ENCODE data around the gene NRIP1.

The NRIP1 gene

DNA sequence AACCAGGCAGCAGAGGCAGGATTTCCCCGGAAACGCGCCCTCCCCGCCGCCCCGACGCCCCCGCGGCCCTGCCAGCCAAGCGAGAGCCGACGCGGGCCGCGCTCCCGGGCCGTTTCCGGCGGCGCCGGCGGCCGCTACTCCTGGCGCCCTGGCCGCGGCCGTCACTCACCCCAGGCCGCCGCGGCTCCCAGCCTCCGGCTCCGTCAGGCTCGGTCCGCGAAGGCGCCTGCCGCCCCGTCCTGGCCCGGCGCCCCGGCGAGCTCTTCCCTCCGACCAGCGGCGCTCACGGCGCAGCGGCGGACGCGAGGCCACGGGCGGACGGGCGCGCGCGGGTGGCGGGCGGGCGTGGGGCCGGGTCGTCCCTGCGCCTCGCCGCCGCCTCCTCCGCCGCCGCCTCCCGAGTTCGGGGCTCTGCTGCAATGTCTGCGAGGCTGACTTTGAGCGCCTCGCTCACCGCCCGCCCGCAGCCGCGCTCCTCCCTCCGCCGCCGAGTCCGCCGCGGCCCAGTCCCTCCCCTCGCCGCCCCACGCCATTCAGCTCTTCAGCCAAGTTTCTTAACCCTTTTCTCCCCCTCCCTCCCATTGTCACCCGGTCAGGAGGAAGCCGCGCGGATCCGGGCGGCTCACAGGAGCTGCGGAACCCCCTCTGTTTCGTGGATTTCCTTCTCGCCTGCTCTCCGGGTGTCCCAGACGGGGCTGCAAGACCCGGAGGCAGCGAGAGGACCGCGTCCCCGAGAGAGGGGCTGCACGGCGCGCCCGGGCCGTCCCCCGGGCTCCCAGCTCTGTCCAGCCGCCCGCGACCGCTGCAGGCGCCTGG is at the start of gene NRIP1:
TSS of gene NRIP1 (minus strand) at position 425 of the 816 bp plus-strand sequence. CDS start 96,808 bp downstream, outside the sequence.
- H3K4me1 ChIP-seq (ENCODE audit: control insufficient read depth, low read depth, low read length) = peaks cover 34% of the 10 kb centered on the region
- H3K9me3 ChIP-seq (ENCODE audit: control insufficient read depth, low read depth, low read length) = no peaks in the 10 kb centered on the region
- H3K4me3 ChIP-seq (ENCODE audit: low read length) = peak within 1 kb of the TSS; percentile 89
- peaks cover 35% of the 10 kb centered on the region for H3K27me3 ChIP-seq (ENCODE audit: control insufficient read depth, insufficient read depth, low read length)
- H3K27ac ChIP-seq (ENCODE audit: low read length) = no peak within 1 kb of the TSS
- peak within 1 kb of the TSS; percentile 78 for H3K9ac ChIP-seq (ENCODE audit: low read length)
- H3K36me3 ChIP-seq (ENCODE audit: control insufficient read depth, low read depth, low read length) = no peaks in the 10 kb centered on the region

DNA sequence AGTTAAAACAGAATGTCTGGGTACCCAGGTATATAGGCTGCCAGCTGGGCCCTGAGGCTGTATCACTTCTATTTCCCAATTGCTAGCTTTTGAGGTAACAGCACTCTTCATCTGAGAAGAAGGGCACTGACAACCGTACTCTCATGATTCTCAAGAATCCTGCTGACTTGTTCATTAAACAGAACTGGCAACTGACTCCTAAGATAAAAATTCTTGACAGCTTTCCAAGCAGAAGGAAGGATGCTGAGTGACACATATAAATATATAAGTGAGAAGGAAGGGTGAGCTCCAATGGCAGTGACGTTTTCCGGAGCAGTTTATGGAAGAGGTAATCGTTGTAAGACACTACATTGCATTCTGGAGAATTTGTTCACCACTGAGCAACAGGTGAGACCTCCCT is 48.1 kb upstream of the NRIP1 start:
- H3K9me3 ChIP-seq (ENCODE audit: control insufficient read depth, low read depth, low read length) = no peaks in the 10 kb centered on the region
- no peak overlapping the region for H3K4me3 ChIP-seq (ENCODE audit: low read length)
- H3K36me3 ChIP-seq (ENCODE audit: control insufficient read depth, low read depth, low read length) = no peaks in the 10 kb centered on the region
- no peak overlapping the region for H3K9ac ChIP-seq (ENCODE audit: low read length)
- H3K27ac ChIP-seq (ENCODE audit: low read length) = no peak overlapping the region
- H3K4me1 ChIP-seq (ENCODE audit: control insufficient read depth, low read depth, low read length) = no peaks in the 10 kb centered on the region
- no peaks in the 10 kb centered on the region for H3K27me3 ChIP-seq (ENCODE audit: control insufficient read depth, insufficient read depth, low read length)

DNA sequence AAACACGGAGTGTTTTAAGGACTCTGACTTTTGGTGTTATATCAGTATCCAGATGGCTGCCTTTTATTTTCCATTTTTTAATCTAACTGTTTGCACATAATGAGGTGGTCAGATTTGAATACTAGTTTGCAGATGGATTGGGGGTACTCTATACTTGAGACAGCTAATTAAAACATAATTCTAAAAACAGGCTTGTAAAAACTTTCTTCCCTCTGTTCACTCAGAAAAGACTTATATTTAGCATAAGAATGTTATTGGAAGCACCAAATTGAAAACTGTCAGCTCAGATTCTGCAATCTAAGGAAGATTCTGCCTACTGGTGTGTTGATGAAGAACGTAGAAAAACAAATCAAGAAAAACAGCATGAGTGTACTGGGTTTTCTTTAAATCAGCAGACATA is 44.0 kb upstream of the NRIP1 start:
- no peaks in the 10 kb centered on the region for H3K4me1 ChIP-seq (ENCODE audit: control insufficient read depth, low read depth, low read length)
- no peak overlapping the region for H3K4me3 ChIP-seq (ENCODE audit: low read length)
- H3K27me3 ChIP-seq (ENCODE audit: control insufficient read depth, insufficient read depth, low read length) = no peaks in the 10 kb centered on the region
- no peaks in the 10 kb centered on the region for H3K36me3 ChIP-seq (ENCODE audit: control insufficient read depth, low read depth, low read length)
- H3K27ac ChIP-seq (ENCODE audit: low read length) = no peak overlapping the region
- no peak overlapping the region for H3K9ac ChIP-seq (ENCODE audit: low read length)
- H3K9me3 ChIP-seq (ENCODE audit: control insufficient read depth, low read depth, low read length) = no peaks in the 10 kb centered on the region

- H3K4me3 ChIP-seq (ENCODE audit: low read length) = no peak overlapping the region
- no peak overlapping the region for H3K9ac ChIP-seq (ENCODE audit: low read length)
- no peaks in the 10 kb centered on the region for H3K4me1 ChIP-seq (ENCODE audit: control insufficient read depth, low read depth, low read length)
- no peaks in the 10 kb centered on the region for H3K9me3 ChIP-seq (ENCODE audit: control insufficient read depth, low read depth, low read length)
- no peaks in the 10 kb centered on the region for H3K36me3 ChIP-seq (ENCODE audit: control insufficient read depth, low read depth, low read length)
- H3K27me3 ChIP-seq (ENCODE audit: control insufficient read depth, insufficient read depth, low read length) = no peaks in the 10 kb centered on the region
- H3K27ac ChIP-seq (ENCODE audit: low read length) = no peak overlapping the region
Observed at GRCh38 chr21:15104470-15104869, 39.7 kb upstream of the NRIP1 start.

DNA sequence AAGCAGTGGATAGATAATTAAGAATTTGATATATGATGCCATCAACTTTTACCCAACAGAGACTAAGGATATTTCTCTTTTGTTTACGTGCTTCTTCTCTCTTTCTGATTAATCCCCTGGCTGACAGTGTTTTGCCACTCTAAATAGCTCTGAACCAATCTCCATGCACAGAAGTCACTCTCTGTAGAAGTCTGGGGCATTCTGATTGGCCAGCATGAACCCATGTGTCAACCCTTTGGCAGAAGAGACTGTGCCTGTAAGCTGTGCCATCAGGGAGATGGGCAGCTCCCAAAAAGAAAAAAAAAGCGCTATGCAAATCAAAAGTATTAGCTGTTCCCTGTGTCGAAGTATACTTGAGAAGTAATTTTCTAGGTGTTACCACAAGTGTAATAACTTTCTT is 34.1 kb upstream of the NRIP1 start:
- Histone ChIP-seq H3K4me3 (ENCODE audit: low read length) (no peak overlapping the region), H3K9me3 (ENCODE audit: control insufficient read depth, low read depth, low read length) (no peaks in the 10 kb centered on the region), H3K9ac (ENCODE audit: low read length) (no peak overlapping the region), H3K36me3 (ENCODE audit: control insufficient read depth, low read depth, low read length) (no peaks in the 10 kb centered on the region), H3K27me3 (ENCODE audit: control insufficient read depth, insufficient read depth, low read length) (no peaks in the 10 kb centered on the region), H3K27ac (ENCODE audit: low read length) (no peak overlapping the region), H3K4me1 (ENCODE audit: control insufficient read depth, low read depth, low read length) (no peaks in the 10 kb centered on the region)

- no peaks in the 10 kb centered on the region for H3K4me1 ChIP-seq (ENCODE audit: control insufficient read depth, low read depth, low read length)
- H3K4me3 ChIP-seq (ENCODE audit: low read length) = no peak overlapping the region
- no peaks in the 10 kb centered on the region for H3K27me3 ChIP-seq (ENCODE audit: control insufficient read depth, insufficient read depth, low read length)
- H3K36me3 ChIP-seq (ENCODE audit: control insufficient read depth, low read depth, low read length) = no peaks in the 10 kb centered on the region
- no peak overlapping the region for H3K27ac ChIP-seq (ENCODE audit: low read length)
- H3K9ac ChIP-seq (ENCODE audit: low read length) = no peak overlapping the region
- H3K9me3 ChIP-seq (ENCODE audit: control insufficient read depth, low read depth, low read length) = no peaks in the 10 kb centered on the region
Observed at GRCh38 chr21:15098181-15098580, 33.4 kb upstream of the NRIP1 start.

DNA sequence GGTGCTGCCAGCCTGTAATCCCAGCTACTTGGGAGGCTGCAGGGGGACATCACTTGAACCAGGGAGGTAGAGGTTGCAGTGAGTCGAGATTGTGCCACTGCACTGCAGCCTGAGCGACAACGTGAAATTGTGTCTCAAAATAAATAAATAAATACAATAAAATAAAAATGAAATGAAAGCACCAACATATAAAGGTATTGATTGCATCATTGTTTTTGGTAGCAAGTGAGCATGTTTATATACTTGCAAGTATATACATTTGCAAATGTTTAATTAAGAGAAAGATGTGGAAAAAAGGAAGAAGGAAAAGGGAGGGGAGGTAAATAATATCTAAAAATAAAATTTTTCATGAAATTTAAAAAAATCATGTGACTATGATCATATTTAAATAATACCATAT is 32.8 kb upstream of the NRIP1 start:
- no peak overlapping the region for H3K27ac ChIP-seq (ENCODE audit: low read length)
- H3K4me3 ChIP-seq (ENCODE audit: low read length) = no peak overlapping the region
- H3K4me1 ChIP-seq (ENCODE audit: control insufficient read depth, low read depth, low read length) = no peaks in the 10 kb centered on the region
- no peaks in the 10 kb centered on the region for H3K36me3 ChIP-seq (ENCODE audit: control insufficient read depth, low read depth, low read length)
- no peaks in the 10 kb centered on the region for H3K9me3 ChIP-seq (ENCODE audit: control insufficient read depth, low read depth, low read length)
- H3K9ac ChIP-seq (ENCODE audit: low read length) = no peak overlapping the region
- H3K27me3 ChIP-seq (ENCODE audit: control insufficient read depth, insufficient read depth, low read length) = no peaks in the 10 kb centered on the region

DNA sequence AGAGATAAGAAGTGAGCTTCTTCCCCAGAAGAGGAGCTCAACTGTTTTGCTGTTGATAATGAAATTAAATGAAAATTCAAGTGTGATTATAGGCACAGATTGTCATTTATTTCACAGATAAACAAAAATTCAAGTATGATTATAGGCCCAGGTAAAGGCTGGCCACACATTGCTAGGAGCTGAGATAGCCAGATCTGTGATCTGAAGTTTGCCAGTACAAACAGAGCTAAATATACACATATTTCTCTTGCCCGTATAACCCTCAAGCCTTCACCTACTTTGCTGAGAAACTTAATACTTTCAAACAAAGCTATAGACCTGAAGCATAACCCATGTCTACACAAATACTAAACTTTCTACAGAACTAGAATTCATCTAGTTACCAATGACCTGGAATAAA is 31.3 kb upstream of the NRIP1 start:
- Histone ChIP-seq H3K9me3 (ENCODE audit: control insufficient read depth, low read depth, low read length) (no peaks in the 10 kb centered on the region), H3K4me1 (ENCODE audit: control insufficient read depth, low read depth, low read length) (no peaks in the 10 kb centered on the region), H3K4me3 (ENCODE audit: low read length) (no peak overlapping the region), H3K36me3 (ENCODE audit: control insufficient read depth, low read depth, low read length) (no peaks in the 10 kb centered on the region), H3K27me3 (ENCODE audit: control insufficient read depth, insufficient read depth, low read length) (no peaks in the 10 kb centered on the region), H3K27ac (ENCODE audit: low read length) (no peak overlapping the region), H3K9ac (ENCODE audit: low read length) (no peak overlapping the region)

DNA sequence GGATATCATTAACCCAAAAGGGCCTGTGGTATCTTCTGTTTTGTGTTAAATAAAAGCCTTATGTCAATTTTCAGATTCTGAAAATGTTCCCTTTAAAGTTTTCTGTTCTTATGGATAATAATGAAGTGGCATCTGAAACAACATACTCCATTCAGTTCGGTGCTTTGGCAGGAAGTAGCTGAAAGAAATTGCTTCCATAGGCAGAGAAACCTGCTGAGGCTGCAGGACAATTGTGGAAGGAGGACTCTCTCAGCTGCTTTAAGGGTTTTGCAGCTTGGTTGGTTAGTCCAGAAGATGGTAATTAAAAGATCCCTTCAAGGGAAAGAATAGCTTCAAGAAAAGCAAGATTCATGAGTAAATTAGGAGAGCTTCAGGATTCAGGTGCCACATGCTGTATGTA is 30.5 kb upstream of the NRIP1 start:
- no peaks in the 10 kb centered on the region for H3K36me3 ChIP-seq (ENCODE audit: control insufficient read depth, low read depth, low read length)
- H3K9ac ChIP-seq (ENCODE audit: low read length) = no peak overlapping the region
- no peak overlapping the region for H3K4me3 ChIP-seq (ENCODE audit: low read length)
- no peaks in the 10 kb centered on the region for H3K9me3 ChIP-seq (ENCODE audit: control insufficient read depth, low read depth, low read length)
- no peaks in the 10 kb centered on the region for H3K27me3 ChIP-seq (ENCODE audit: control insufficient read depth, insufficient read depth, low read length)
- no peak overlapping the region for H3K27ac ChIP-seq (ENCODE audit: low read length)
- H3K4me1 ChIP-seq (ENCODE audit: control insufficient read depth, low read depth, low read length) = no peaks in the 10 kb centered on the region

GRCh38 chr21:15094706-15095105 is 29.9 kb upstream of the NRIP1 start:
- H3K4me3 ChIP-seq (ENCODE audit: low read length) = no peak overlapping the region
- H3K9me3 ChIP-seq (ENCODE audit: control insufficient read depth, low read depth, low read length) = no peaks in the 10 kb centered on the region
- H3K9ac ChIP-seq (ENCODE audit: low read length) = no peak overlapping the region
- H3K27me3 ChIP-seq (ENCODE audit: control insufficient read depth, insufficient read depth, low read length) = no peaks in the 10 kb centered on the region
- no peaks in the 10 kb centered on the region for H3K36me3 ChIP-seq (ENCODE audit: control insufficient read depth, low read depth, low read length)
- H3K4me1 ChIP-seq (ENCODE audit: control insufficient read depth, low read depth, low read length) = no peaks in the 10 kb centered on the region
- no peak overlapping the region for H3K27ac ChIP-seq (ENCODE audit: low read length)

- no peaks in the 10 kb centered on the region for H3K4me1 ChIP-seq (ENCODE audit: control insufficient read depth, low read depth, low read length)
- H3K27ac ChIP-seq (ENCODE audit: low read length) = no peak overlapping the region
- no peaks in the 10 kb centered on the region for H3K36me3 ChIP-seq (ENCODE audit: control insufficient read depth, low read depth, low read length)
- no peaks in the 10 kb centered on the region for H3K9me3 ChIP-seq (ENCODE audit: control insufficient read depth, low read depth, low read length)
- no peak overlapping the region for H3K4me3 ChIP-seq (ENCODE audit: low read length)
- H3K27me3 ChIP-seq (ENCODE audit: control insufficient read depth, insufficient read depth, low read length) = no peaks in the 10 kb centered on the region
- no peak overlapping the region for H3K9ac ChIP-seq (ENCODE audit: low read length)
Observed at GRCh38 chr21:15093216-15093615, 28.4 kb upstream of the NRIP1 start.

DNA sequence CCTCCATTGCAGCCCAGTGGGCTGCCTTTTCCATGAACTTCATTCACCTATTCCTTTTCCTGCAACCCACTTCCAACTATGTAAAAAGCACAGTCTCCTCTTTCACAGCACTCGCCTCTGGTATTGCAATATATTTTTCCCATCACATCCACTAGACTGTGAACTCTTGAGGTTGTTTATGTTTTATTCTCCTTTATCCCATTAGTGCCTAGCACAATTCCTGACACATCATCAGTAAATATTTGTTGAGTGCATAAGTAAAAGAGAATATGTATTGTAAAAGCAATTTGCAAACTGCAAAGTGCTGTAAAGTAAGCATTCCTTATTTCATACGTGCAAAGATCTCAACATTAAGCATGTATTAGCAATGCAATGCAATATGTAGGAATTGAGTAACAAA is 27.9 kb upstream of the NRIP1 start:
- H3K36me3 ChIP-seq (ENCODE audit: control insufficient read depth, low read depth, low read length) = no peaks in the 10 kb centered on the region
- no peak overlapping the region for H3K9ac ChIP-seq (ENCODE audit: low read length)
- H3K4me3 ChIP-seq (ENCODE audit: low read length) = no peak overlapping the region
- H3K4me1 ChIP-seq (ENCODE audit: control insufficient read depth, low read depth, low read length) = no peaks in the 10 kb centered on the region
- H3K9me3 ChIP-seq (ENCODE audit: control insufficient read depth, low read depth, low read length) = no peaks in the 10 kb centered on the region
- H3K27ac ChIP-seq (ENCODE audit: low read length) = no peak overlapping the region
- H3K27me3 ChIP-seq (ENCODE audit: control insufficient read depth, insufficient read depth, low read length) = no peaks in the 10 kb centered on the region

Data from iPS-18a (cell line).